Measurements from ENCODE around the gene KIAA0040.
"Not testable (repeated sequence)": the region's sequence is repeated elsewhere in the genome, so short reads cannot be mapped to it uniquely, and the experiment has no call there.

Gene KIAA0040

GRCh38 chr1:175127565-175127964, 65.0 kb downstream of the KIAA0040 start:
- Histone ChIP-seq H3K4me3 (ENCODE audit: low read depth, low read length) (no peak overlapping the region), H3K27ac (ENCODE audit: low read depth, low read length) (no peak overlapping the region), H3K36me3 (ENCODE audit: insufficient read depth, low read length) (no peaks in the 10 kb centered on the region)

DNA sequence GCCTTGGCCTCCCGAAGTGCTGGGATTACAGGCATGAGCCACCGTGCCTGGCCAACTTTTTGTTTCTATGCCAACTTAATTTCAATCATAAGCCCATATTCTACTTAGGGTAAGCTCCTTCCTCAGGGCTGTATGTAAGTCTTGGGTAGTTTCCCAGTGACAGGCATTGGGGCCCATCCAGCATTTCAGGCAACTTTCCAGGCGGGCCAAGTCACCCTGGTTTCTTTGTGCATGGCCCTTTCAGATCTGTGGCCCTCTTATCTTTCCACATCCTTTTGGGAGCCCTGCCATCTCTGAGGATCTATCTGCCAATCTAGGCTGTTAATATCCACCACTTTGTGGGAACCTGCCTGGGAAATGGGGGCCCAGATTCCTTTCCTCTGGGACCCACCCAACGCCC, 66.2 kb downstream of the KIAA0040 start:
- H3K4me1 ChIP-seq (ENCODE audit: control insufficient read depth, insufficient read depth, low read length, unreplicated experiment) = no peaks in the 10 kb centered on the region
- H3K79me2 ChIP-seq (ENCODE audit: control insufficient read depth, insufficient read depth, low read length, unreplicated experiment) = no peaks in the 10 kb centered on the region
- H3K4me3 ChIP-seq (ENCODE audit: low read depth, low read length) = no peak overlapping the region
- H3K27me3 ChIP-seq (ENCODE audit: insufficient read depth, low read length) = peaks cover 5% of the 10 kb centered on the region
- H3K27ac ChIP-seq (ENCODE audit: low read depth, low read length) = no peak overlapping the region
- H2AFZ ChIP-seq (ENCODE audit: low read length, unreplicated experiment) = no peak overlapping the region
- no peaks in the 10 kb centered on the region for H3K36me3 ChIP-seq (ENCODE audit: insufficient read depth, low read length)

More at GRCh38 chr1:175127565-175127964, 65.0 kb downstream of the KIAA0040 start:
- Histone ChIP-seq H3K79me2 (ENCODE audit: control insufficient read depth, insufficient read depth, low read length, unreplicated experiment) (no peaks in the 10 kb centered on the region), H3K27me3 (ENCODE audit: insufficient read depth, low read length) (peaks cover 10% of the 10 kb centered on the region), H2AFZ (ENCODE audit: low read length, unreplicated experiment) (no peak overlapping the region), H3K4me1 (ENCODE audit: control insufficient read depth, insufficient read depth, low read length, unreplicated experiment) (no peaks in the 10 kb centered on the region)

GRCh38 chr1:175124861-175125260, 67.7 kb downstream of the KIAA0040 start:
- no peaks in the 10 kb centered on the region for H3K79me2 ChIP-seq (ENCODE audit: control insufficient read depth, insufficient read depth, low read length, unreplicated experiment)
- no peaks in the 10 kb centered on the region for H3K36me3 ChIP-seq (ENCODE audit: insufficient read depth, low read length)
- no peak overlapping the region for H3K27ac ChIP-seq (ENCODE audit: low read depth, low read length)
- H2AFZ ChIP-seq (ENCODE audit: low read length, unreplicated experiment) = no peak overlapping the region
- no peak overlapping the region for H3K4me3 ChIP-seq (ENCODE audit: low read depth, low read length)
- peaks cover 5% of the 10 kb centered on the region; the same call in 1 of the 2 replicates for H3K27me3 ChIP-seq (ENCODE audit: insufficient read depth, low read length)
- H3K4me1 ChIP-seq (ENCODE audit: control insufficient read depth, insufficient read depth, low read length, unreplicated experiment) = no peaks in the 10 kb centered on the region

- Histone ChIP-seq H3K36me3 (ENCODE audit: insufficient read depth, low read length) (no peaks in the 10 kb centered on the region), H3K79me2 (ENCODE audit: control insufficient read depth, insufficient read depth, low read length, unreplicated experiment) (no peaks in the 10 kb centered on the region), H3K4me1 (ENCODE audit: control insufficient read depth, insufficient read depth, low read length, unreplicated experiment) (no peaks in the 10 kb centered on the region), H3K27ac (ENCODE audit: low read depth, low read length) (no peak overlapping the region), H2AFZ (ENCODE audit: low read length, unreplicated experiment) (no peak overlapping the region), H3K4me3 (ENCODE audit: low read depth, low read length) (no peak overlapping the region), H3K27me3 (ENCODE audit: insufficient read depth, low read length) (no peaks in the 10 kb centered on the region)
Measured at GRCh38 chr1:175120511-175120910, 72.1 kb downstream of the KIAA0040 start.

DNA sequence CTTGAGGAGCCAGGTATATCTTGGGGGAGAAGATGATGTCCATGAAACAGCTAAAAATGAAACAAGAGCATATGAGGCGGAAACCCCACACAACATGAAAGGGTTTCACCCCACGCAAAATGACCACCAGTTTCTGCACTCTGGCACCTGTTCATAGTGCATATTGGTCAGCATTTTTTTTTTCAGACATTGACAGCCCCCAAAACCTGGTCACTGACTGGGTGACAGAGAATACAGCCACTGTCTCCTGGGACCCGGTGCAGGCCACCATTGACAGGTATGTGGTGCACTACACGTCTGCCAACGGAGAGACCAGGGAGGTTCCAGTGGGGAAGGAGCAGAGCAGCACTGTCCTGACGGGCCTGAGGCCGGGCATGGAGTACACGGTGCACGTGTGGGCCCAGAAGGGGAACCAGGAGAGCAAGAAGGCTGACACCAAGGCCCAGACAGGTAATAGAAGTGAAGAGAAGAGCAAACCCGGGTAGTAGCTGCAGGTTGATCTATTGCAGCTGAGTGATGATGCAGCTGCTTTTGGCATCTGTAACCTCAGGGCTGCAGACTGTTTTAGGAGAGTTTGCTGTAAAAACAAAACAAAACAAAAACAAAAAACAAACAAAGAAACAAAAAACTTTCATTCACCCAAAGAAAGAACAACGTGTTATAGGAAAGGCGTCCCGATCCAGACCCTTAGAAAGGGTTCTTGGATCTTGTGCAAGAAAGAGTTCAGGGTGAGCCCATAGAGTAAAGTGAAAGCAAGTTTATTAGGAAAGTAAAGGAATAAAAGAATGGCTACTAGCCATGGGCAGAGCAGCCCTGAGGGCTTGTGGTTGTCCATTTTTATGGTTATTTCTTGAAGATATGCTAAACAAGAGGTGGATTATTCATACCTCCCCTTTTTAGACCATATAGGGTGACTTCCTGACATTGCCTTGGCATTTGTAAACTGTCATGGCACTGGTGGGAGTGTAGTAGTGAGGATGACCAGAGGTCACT, 73.9 kb downstream of the KIAA0040 start:
- no peaks in the 10 kb centered on the region for H3K79me2 ChIP-seq (ENCODE audit: control insufficient read depth, insufficient read depth, low read length, unreplicated experiment)
- no peak overlapping the region for H3K27ac ChIP-seq (ENCODE audit: low read depth, low read length)
- H3K36me3 ChIP-seq (ENCODE audit: insufficient read depth, low read length) = no peaks in the 10 kb centered on the region
- H3K4me1 ChIP-seq (ENCODE audit: control insufficient read depth, insufficient read depth, low read length, unreplicated experiment) = no peaks in the 10 kb centered on the region
- H2AFZ ChIP-seq (ENCODE audit: low read length, unreplicated experiment) = no peak overlapping the region
- no peak overlapping the region for H3K4me3 ChIP-seq (ENCODE audit: low read depth, low read length)
- H3K27me3 ChIP-seq (ENCODE audit: insufficient read depth, low read length) = no peaks in the 10 kb centered on the region

GRCh38 chr1:175116903-175117302, 75.7 kb downstream of the KIAA0040 start:
- H2AFZ ChIP-seq (ENCODE audit: low read length, unreplicated experiment) = no peak overlapping the region
- no peak overlapping the region for H3K4me3 ChIP-seq (ENCODE audit: low read depth, low read length)
- H3K4me1 ChIP-seq (ENCODE audit: control insufficient read depth, insufficient read depth, low read length, unreplicated experiment) = no peaks in the 10 kb centered on the region
- no peaks in the 10 kb centered on the region for H3K27me3 ChIP-seq (ENCODE audit: insufficient read depth, low read length)
- H3K36me3 ChIP-seq (ENCODE audit: insufficient read depth, low read length) = no peaks in the 10 kb centered on the region
- H3K27ac ChIP-seq (ENCODE audit: low read depth, low read length) = no peak overlapping the region
- H3K79me2 ChIP-seq (ENCODE audit: control insufficient read depth, insufficient read depth, low read length, unreplicated experiment) = no peaks in the 10 kb centered on the region

DNA sequence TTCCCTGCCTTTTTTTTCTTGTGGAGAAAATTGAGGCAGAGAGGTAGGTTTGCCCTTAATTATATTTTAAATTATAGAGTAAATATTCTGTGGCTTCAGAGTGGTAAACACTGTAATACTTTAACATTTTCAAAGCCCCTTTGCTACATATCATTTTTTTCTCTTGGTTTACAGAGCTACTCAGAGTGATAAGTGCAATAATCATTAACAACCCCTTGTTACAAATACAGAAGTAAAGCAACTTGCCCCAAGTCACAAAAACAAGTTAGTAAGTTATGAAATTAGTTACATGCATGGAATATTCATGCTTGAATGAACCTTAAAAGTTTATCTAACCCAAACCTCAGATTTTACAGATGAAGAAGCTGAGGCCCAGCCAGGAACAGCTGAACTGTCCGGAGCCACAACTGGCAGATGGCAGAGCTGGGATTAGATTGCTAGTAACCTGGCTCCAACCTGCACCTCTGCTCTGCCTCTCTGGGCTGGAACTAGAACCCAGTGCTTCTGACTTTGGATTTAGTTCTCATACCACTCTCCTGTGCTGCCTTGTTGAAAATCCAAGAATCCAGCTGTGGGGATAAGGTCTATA, 76.3 kb downstream of the KIAA0040 start:
- no peaks in the 10 kb centered on the region for H3K27me3 ChIP-seq (ENCODE audit: insufficient read depth, low read length)
- H2AFZ ChIP-seq (ENCODE audit: low read length, unreplicated experiment) = no peak overlapping the region
- H3K36me3 ChIP-seq (ENCODE audit: insufficient read depth, low read length) = no peaks in the 10 kb centered on the region
- H3K79me2 ChIP-seq (ENCODE audit: control insufficient read depth, insufficient read depth, low read length, unreplicated experiment) = no peaks in the 10 kb centered on the region
- no peak overlapping the region for H3K4me3 ChIP-seq (ENCODE audit: low read depth, low read length)
- no peak overlapping the region for H3K27ac ChIP-seq (ENCODE audit: low read depth, low read length)
- no peaks in the 10 kb centered on the region for H3K4me1 ChIP-seq (ENCODE audit: control insufficient read depth, insufficient read depth, low read length, unreplicated experiment)

DNA sequence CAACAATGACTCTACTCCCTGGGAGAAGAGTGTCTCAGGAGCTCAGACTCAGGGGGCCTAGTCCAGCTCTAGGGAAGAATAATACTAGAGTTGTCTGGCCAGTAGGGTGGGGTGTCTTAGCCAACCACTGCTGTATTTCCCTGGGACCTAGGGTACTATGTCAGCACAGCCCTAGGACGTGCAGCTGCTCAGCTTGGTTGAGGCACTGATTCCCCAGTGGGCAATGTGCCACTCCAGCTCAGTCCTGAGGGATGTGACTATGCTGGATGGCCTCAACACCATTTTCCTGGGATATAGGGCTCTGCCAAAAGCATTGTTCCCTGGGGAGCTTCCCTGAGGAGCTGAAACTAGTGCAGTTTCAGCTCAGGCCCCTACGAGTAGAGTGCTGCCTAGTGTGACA, 77.6 kb downstream of the KIAA0040 start:
- Histone ChIP-seq H3K4me3 (ENCODE audit: low read depth, low read length) (no peak overlapping the region), H3K36me3 (ENCODE audit: insufficient read depth, low read length) (no peaks in the 10 kb centered on the region), H3K4me1 (ENCODE audit: control insufficient read depth, insufficient read depth, low read length, unreplicated experiment) (no peaks in the 10 kb centered on the region), H3K27me3 (ENCODE audit: insufficient read depth, low read length) (no peaks in the 10 kb centered on the region), H3K79me2 (ENCODE audit: control insufficient read depth, insufficient read depth, low read length, unreplicated experiment) (no peaks in the 10 kb centered on the region), H3K27ac (ENCODE audit: low read depth, low read length) (no peak overlapping the region), H2AFZ (ENCODE audit: low read length, unreplicated experiment) (no peak overlapping the region)

DNA sequence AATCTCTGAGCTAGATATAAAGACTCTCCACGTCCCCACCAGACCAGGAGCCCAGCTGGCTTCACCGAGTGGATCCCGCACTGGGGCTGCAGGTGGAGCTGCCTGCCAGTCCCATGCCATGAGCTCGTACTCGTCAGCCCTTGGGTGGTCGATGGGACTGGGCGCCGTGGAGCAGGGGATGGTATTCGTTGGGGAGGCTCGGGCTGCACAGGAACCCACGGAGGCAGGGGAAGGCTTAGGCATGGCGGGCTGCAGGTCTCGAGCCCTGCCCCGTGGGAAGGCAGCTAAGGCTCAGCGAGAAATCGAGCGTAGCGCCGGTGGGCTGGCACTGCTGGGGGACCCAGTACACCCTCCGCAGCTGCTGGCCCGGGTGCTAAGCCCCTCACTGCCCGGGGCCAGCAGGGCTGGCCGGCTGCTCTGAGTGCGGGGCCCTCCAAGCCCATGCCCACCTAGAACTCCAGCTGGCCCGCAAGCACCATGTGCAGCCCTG, 84.2 kb downstream of the KIAA0040 start:
- not testable (repeated sequence) for H3K27ac ChIP-seq (ENCODE audit: low read depth, low read length); H2AFZ ChIP-seq (ENCODE audit: low read length, unreplicated experiment); H3K36me3 ChIP-seq (ENCODE audit: insufficient read depth, low read length); H3K79me2 ChIP-seq (ENCODE audit: control insufficient read depth, insufficient read depth, low read length, unreplicated experiment); H3K4me3 ChIP-seq (ENCODE audit: low read depth, low read length); H3K4me1 ChIP-seq (ENCODE audit: control insufficient read depth, insufficient read depth, low read length, unreplicated experiment); H3K27me3 ChIP-seq (ENCODE audit: insufficient read depth, low read length)
